Measurements from ENCODE around the gene PXDN.
"Not testable (repeated sequence)": the region's sequence is repeated elsewhere in the genome, so short reads cannot be mapped to it uniquely, and the experiment has no call there.

The PXDN gene

GRCh38 chr2:1721706-1722646, 22.3 kb downstream of the PXDN start:
- TF ChIP-seq POLR2A (IDR thresholded peaks at IDR 0.05; ENCODE audit: extremely low read depth, insufficient read length) (no peak), CTCF (IDR thresholded peaks at IDR 0.05; ENCODE audit: low read depth, low read length) (no peak), MAX (IDR thresholded peaks at IDR 0.05; ENCODE audit: low read depth, low read length) (no peak), MYC (IDR thresholded peaks at IDR 0.05; ENCODE audit: low read depth, low read length) (no peak)
- DNase-seq (ENCODE audit: low read depth) = no peak
- H3K4me3 ChIP-seq (ENCODE audit: low read depth, low read length) = no peak overlapping the region

GRCh38 chr2:1718339-1719220, 25.7 kb downstream of the PXDN start:
- TF ChIP-seq MAX (IDR thresholded peaks at IDR 0.05; ENCODE audit: low read depth, low read length) (no peak), CTCF (IDR thresholded peaks at IDR 0.05; ENCODE audit: low read depth, low read length) (no peak), POLR2A (IDR thresholded peaks at IDR 0.05; ENCODE audit: extremely low read depth, insufficient read length) (no peak), MYC (IDR thresholded peaks at IDR 0.05; ENCODE audit: low read depth, low read length) (no peak)
- H3K4me3 ChIP-seq (ENCODE audit: low read depth, low read length) = no peak overlapping the region
- no peak for DNase-seq (ENCODE audit: low read depth)

GRCh38 chr2:1717113-1717512, 27.2 kb downstream of the PXDN start:
- TF ChIP-seq CTCF (IDR thresholded peaks at IDR 0.05; ENCODE audit: low read depth, low read length) (no peak), MAX (IDR thresholded peaks at IDR 0.05; ENCODE audit: low read depth, low read length) (no peak), POLR2A (IDR thresholded peaks at IDR 0.05; ENCODE audit: extremely low read depth, insufficient read length) (no peak), MYC (IDR thresholded peaks at IDR 0.05; ENCODE audit: low read depth, low read length) (no peak)
- no peak overlapping the region for H3K4me3 ChIP-seq (ENCODE audit: low read depth, low read length)
- no peak for DNase-seq (ENCODE audit: low read depth)

- TF ChIP-seq POLR2A (IDR thresholded peaks at IDR 0.05; ENCODE audit: extremely low read depth, insufficient read length) (no peak), MAX (IDR thresholded peaks at IDR 0.05; ENCODE audit: low read depth, low read length) (no peak), MYC (IDR thresholded peaks at IDR 0.05; ENCODE audit: low read depth, low read length) (no peak), CTCF (IDR thresholded peaks at IDR 0.05; ENCODE audit: low read depth, low read length) (no peak)
- no peak overlapping the region for H3K4me3 ChIP-seq (ENCODE audit: low read depth, low read length)
- no peak for DNase-seq (ENCODE audit: low read depth)
These were observed 27.9 kb downstream of the PXDN start for GRCh38 chr2:1716441-1716840.

GRCh38 chr2:1716014-1716305, 28.4 kb downstream of the PXDN start:
- not testable (repeated sequence) for DNase-seq (ENCODE audit: low read depth); H3K4me3 ChIP-seq (ENCODE audit: low read depth, low read length)
